Mononuclear cell (primary cell): Measurements from ENCODE around the gene ANKRD40CL. TPM values are rescaled to one million over a fixed set of nuclear protein-coding genes. Genes with fewer than 3 reads are reported as not detected.

Experiments
- H3K27me3 ChIP-seq: 2 replicates; pipeline ENCODE4 v1.6.0; 2011; ENCODE audit warnings: low read length, control low read depth; ENCODE audit not compliant: insufficient read depth
- H3K4me1 ChIP-seq: 2 replicates; pipeline ENCODE4 v1.5.1; 2011; ENCODE audit warnings: mild to moderate bottlenecking, low read length, control low read depth; ENCODE audit not compliant: insufficient read depth
- H3K4me3 ChIP-seq: 2 replicates; pipeline ENCODE4 v1.5.1; 2011; ENCODE audit warnings: mild to moderate bottlenecking, low read length, moderate library complexity
- H3K9me3 ChIP-seq: 2 replicates; pipeline ENCODE4 v1.5.1; 2011; ENCODE audit warnings: low read depth, mild to moderate bottlenecking, control low read depth, low read length
- total RNA-seq: library from RNA; depleted of rRNA; stranded (reverse); fragments of >200 nt; gene quantifications from one replicate; pipeline ENCODE4 v1.2.3, GENCODE V29; 2012

ANKRD40CL gene
- total RNA-seq, 1 donor: 0.21 TPM

- Histone ChIP-seq H3K27me3 (no peaks in the 10 kb centered on the region), H3K9me3 (no peaks in the 10 kb centered on the region), H3K4me1 (peaks cover 69% of the 10 kb centered on the region), H3K4me3 (peak overlapping the region; percentile 97)
Observed at GRCh38 chr17:50719924-50720794, 47.2 kb downstream of the ANKRD40CL start.

DNA sequence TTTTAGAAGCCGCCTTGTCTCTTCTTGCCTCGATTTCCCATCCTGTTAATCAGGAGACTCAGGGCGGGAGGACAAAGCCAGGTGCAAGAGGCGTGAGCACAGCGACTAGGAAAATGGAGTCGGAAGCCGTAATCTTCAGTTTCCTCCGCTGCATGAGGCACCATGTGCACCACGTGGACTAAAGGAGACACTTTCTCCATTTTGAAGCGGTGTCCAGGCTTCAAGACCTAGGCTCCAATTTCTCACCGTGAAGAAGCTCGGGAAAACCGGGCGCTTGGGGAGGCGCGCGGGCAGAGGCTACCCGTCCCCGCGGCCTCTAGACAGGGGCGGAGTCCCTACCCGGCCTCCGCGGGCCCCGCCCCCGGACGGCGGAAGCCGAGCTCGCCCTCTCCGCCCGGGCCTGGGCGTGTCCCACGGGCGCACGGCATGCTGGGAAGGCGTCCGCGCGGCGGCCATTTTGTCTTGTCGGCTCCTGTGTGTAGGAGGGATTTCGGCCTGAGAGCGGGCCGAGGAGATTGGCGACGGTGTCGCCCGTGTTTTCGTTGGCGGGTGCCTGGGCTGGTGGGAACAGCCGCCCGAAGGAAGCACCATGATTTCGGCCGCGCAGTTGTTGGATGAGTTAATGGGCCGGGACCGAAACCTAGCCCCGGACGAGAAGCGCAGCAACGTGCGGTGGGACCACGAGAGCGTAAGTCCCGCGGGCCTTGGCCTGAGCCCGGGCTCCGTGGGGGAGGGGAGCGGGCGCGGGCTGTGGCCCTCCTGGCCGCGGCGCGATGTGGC, 48.0 kb downstream of the ANKRD40CL start, which contains the start of gene LUC7L3:
LUC7L3 (plus strand) TSS at position 460 of the 780 bp plus-strand sequence; CDS start at position 590, 130 bp downstream.
- Histone ChIP-seq H3K4me1 (peaks cover 62% of the 10 kb centered on the region), H3K27me3 (no peaks in the 10 kb centered on the region), H3K9me3 (no peaks in the 10 kb centered on the region), H3K4me3 (peak within 1 kb of the TSS; percentile 97)

DNA sequence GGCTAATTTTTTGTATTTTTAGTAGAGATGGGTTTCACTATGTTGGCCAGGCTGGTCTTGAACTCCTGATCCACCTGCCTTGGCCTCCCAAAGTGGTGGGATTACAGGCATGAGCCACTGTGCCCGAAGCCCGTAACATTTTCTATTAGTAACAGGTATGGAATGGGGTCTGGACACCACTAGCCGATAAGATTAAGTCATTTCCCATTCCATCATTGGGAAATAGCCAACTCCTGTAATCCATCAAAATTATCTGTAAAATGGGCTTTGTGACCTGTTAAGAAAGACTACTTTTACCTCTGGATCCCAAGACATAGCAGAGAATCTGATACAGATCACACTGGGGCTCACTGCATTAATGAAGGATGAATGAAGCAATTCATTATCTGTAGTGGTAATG, 51.8 kb downstream of the ANKRD40CL start:
- Histone ChIP-seq H3K4me1 (peaks cover 30% of the 10 kb centered on the region), H3K27me3 (no peaks in the 10 kb centered on the region), H3K9me3 (no peaks in the 10 kb centered on the region), H3K4me3 (no peak overlapping the region)

DNA sequence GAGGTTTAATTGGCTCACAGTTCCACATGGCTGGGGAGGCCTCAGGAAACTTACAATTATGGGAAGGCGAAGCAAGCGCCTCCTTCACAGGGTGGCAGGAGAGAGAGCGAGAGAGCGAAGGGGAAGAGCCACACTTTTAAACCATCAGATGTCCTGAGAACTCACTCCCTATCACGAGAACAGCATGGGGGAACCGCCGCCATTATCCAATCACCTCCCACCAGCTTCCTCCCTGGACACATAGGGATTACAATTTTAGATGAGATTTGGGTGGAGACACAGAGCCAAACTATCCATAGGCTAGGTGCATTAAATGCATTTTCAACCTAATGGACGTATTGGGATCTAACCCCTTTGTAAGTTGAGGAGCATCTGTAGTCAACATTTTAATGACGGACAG, 54.7 kb downstream of the ANKRD40CL start:
- no peak overlapping the region for H3K4me3 ChIP-seq
- no peaks in the 10 kb centered on the region for H3K9me3 ChIP-seq
- H3K4me1 ChIP-seq: peaks cover 42% of the 10 kb centered on the region
- H3K27me3 ChIP-seq: no peaks in the 10 kb centered on the region

Other genes with a start within 250 kb of the ANKRD40CL start
- not detected for gene EPN3, start 234.8 kb downstream of the ANKRD40CL start, total RNA-seq
- 18.9 TPM for gene SPATA20, start 220.3 kb downstream of the ANKRD40CL start, total RNA-seq
- under 0.01 TPM for gene CACNA1G, start 206.8 kb downstream of the ANKRD40CL start, total RNA-seq
- gene ABCC3, start 132.6 kb downstream of the ANKRD40CL start, total RNA-seq: 18.1 TPM
- 22.5 TPM for gene ANKRD40, start 59.6 kb downstream of the ANKRD40CL start, total RNA-seq
- 72.9 TPM for gene LUC7L3, start 47.9 kb downstream of the ANKRD40CL start, total RNA-seq
- not detected for gene WFIKKN2, start 68.1 kb upstream of the ANKRD40CL start, total RNA-seq
- gene TOB1, start 98.8 kb upstream of the ANKRD40CL start, total RNA-seq: 86.2 TPM